Right atrium auricular region (tissue), 2 donors: ENCODE results near the gene TBP. TPM values are rescaled to one million over a fixed set of nuclear protein-coding genes. Genes with fewer than 3 reads are reported as not detected.

ENCODE experiments used
- DNase-seq: peaks from one replicate; pipeline ENCODE4 v3.0.0-alpha.2; 2019; ENCODE audit warnings: low spot score
- H3K27ac ChIP-seq, 2 donors: fragments of 200-600 bp; sonication (generic); 1 replicate in 1 of 2; 2 replicates in 1 of 2; pipeline ENCODE4 v1.5.1; 2016 to 2019
- H3K27me3 ChIP-seq, 2 donors: fragments of 200-600 bp; sonication (generic); one replicate each; pipeline versions ENCODE4 v1.5.1 to v1.6.0; 2017 to 2019
- H3K36me3 ChIP-seq: fragments of 200-600 bp; sonication (generic); one replicate; pipeline ENCODE4 v1.5.1; 2016
- H3K4me1 ChIP-seq, 2 donors: fragments of 200-600 bp; sonication (generic); one replicate each; pipeline versions ENCODE4 v1.5.1 to v1.6.0; 2017 to 2019
- H3K4me3 ChIP-seq, 2 donors: fragments of 200-600 bp; sonication (generic); 1 replicate in 1 of 2; 2 replicates in 1 of 2; pipeline ENCODE4 v1.5.1; 2017 to 2019; ENCODE audit warnings: mild to moderate bottlenecking in 1 of 2, moderate library complexity in 1 of 2
- H3K9me3 ChIP-seq, 2 donors: fragments of 200-600 bp; sonication (generic); one replicate each; pipeline ENCODE4 v1.5.1; 2019
- total RNA-seq, 2 donors: library from RNA; depleted of rRNA; stranded (reverse); fragments of >200 nt; gene quantifications; one replicate each; pipeline ENCODE4 v1.1.0, GENCODE V29; 2016
- TF ChIP-seq, protein P1 (sequence below), 2 donors: fragments of 200-600 bp; sonication (generic); IDR thresholded peaks; one replicate each; pipeline ENCODE4 v1.5.1; 2019; ENCODE audit warnings: antibody characterized with exemption in 2 of 2

Gene TBP
- total RNA-seq, 2 donors from 2014 or later: 10.1 to 13.3 TPM

GRCh38 chr6:170532867-170533488 is 21.2 kb upstream of the TBP start:
- Histone ChIP-seq H3K4me1 (peaks cover 0 to 13% of the 10 kb centered on the region in 2 donors), H3K27me3 (no peaks in the 10 kb centered on the region), H3K36me3 (peaks cover 57% of the 10 kb centered on the region), H3K9me3 (no peaks in the 10 kb centered on the region), H3K27ac (no peak overlapping the region), H3K4me3 (no peak overlapping the region)
- no peak for DNase-seq
- TF ChIP-seq, protein P1, sequence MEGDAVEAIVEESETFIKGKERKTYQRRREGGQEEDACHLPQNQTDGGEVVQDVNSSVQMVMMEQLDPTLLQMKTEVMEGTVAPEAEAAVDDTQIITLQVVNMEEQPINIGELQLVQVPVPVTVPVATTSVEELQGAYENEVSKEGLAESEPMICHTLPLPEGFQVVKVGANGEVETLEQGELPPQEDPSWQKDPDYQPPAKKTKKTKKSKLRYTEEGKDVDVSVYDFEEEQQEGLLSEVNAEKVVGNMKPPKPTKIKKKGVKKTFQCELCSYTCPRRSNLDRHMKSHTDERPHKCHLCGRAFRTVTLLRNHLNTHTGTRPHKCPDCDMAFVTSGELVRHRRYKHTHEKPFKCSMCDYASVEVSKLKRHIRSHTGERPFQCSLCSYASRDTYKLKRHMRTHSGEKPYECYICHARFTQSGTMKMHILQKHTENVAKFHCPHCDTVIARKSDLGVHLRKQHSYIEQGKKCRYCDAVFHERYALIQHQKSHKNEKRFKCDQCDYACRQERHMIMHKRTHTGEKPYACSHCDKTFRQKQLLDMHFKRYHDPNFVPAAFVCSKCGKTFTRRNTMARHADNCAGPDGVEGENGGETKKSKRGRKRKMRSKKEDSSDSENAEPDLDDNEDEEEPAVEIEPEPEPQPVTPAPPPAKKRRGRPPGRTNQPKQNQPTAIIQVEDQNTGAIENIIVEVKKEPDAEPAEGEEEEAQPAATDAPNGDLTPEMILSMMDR (IDR thresholded peaks at IDR 0.05): no peak

GRCh38 chr6:170533792-170534191 is 20.4 kb upstream of the TBP start:
- H3K9me3 ChIP-seq: no peaks in the 10 kb centered on the region
- peaks cover 0 to 13% of the 10 kb centered on the region in 2 donors for H3K4me1 ChIP-seq
- H3K27ac ChIP-seq: no peak overlapping the region
- DNase-seq: no peak
- peaks cover 65% of the 10 kb centered on the region for H3K36me3 ChIP-seq
- H3K4me3 ChIP-seq: no peak overlapping the region
- TF ChIP-seq, protein P1 (IDR thresholded peaks at IDR 0.05): no peak
- H3K27me3 ChIP-seq: no peaks in the 10 kb centered on the region

GRCh38 chr6:170535004-170535403 is 19.2 kb upstream of the TBP start:
- TF ChIP-seq, protein P1 (IDR thresholded peaks at IDR 0.05): no peak
- no peak overlapping the region for H3K27ac ChIP-seq
- H3K27me3 ChIP-seq: no peaks in the 10 kb centered on the region
- H3K4me3 ChIP-seq: no peak overlapping the region
- no peaks in the 10 kb centered on the region for H3K9me3 ChIP-seq
- no peak for DNase-seq
- H3K36me3 ChIP-seq: peaks cover 77% of the 10 kb centered on the region
- peaks cover 0 to 7% of the 10 kb centered on the region in 2 donors for H3K4me1 ChIP-seq

DNA sequence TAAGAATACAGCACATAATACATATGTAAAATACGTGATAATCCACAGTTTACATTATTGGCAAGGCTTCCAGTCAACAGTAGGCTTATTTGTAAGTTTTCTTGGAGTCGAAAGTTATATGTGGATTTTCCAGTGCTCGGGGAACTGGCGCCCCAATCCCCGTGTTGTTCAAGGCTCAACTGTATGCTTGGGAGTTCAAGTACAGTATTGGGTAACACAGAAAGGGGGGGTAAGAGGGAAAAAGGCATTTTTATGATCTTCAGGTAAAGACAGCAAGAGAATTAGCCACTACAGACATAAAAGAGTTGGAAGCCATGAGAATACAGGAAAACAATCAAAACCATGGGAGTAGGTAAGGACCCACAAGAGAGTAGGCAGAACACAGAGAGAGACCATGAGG is 17.5 kb upstream of the TBP start:
- Histone ChIP-seq H3K9me3 (no peaks in the 10 kb centered on the region), H3K36me3 (peaks cover 94% of the 10 kb centered on the region), H3K4me1 (no peaks in the 10 kb centered on the region), H3K27ac (no peak overlapping the region), H3K4me3 (no peak overlapping the region), H3K27me3 (no peaks in the 10 kb centered on the region)
- TF ChIP-seq, protein P1 (IDR thresholded peaks at IDR 0.05): no peak
- DNase-seq: no peak

- H3K9me3 ChIP-seq: no peaks in the 10 kb centered on the region
- no peak overlapping the region for H3K4me3 ChIP-seq
- no peak overlapping the region for H3K27ac ChIP-seq
- TF ChIP-seq, protein P1 (IDR thresholded peaks at IDR 0.05): no peak
- H3K27me3 ChIP-seq: no peaks in the 10 kb centered on the region
- peaks cover 100% of the 10 kb centered on the region for H3K36me3 ChIP-seq
- H3K4me1 ChIP-seq: no peaks in the 10 kb centered on the region
- DNase-seq: no peak
These were observed 16.8 kb upstream of the TBP start for GRCh38 chr6:170537329-170537728.
